ENCODE data around the gene ZPLD1.

ZPLD1 gene

DNA sequence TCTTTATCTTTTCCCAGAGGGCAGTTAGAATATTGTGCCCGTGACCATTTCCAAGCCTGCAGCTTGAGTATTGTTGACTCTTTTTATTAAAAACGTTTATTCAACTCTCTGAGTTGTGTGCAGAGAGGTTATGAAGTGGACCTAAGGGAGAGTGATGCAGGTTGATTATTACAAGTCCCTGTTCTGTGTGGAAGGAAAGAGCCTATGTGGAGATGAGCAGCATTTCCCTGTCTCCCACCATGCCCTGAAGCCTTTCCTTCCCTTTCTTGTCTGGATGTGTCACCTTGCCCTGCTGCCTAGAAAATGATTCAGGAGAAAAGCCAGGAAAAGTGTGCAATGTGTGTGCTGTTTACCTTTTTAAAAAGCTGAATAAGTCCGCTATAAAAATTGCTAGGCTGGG is 19.4 kb downstream of the ZPLD1 start:
- DNase-seq (ENCODE audit: insufficient read length, low spot score) (no peak), FAIRE-seq (no peak)
- TF ChIP-seq PAX5 (IDR thresholded peaks at IDR 0.05; ENCODE audit: insufficient read depth, low read length, severe bottlenecking): no peak
- TF ChIP-seq POLR2A (IDR thresholded peaks at IDR 0.05; ENCODE audit: low read depth, low read length): no peak

DNA sequence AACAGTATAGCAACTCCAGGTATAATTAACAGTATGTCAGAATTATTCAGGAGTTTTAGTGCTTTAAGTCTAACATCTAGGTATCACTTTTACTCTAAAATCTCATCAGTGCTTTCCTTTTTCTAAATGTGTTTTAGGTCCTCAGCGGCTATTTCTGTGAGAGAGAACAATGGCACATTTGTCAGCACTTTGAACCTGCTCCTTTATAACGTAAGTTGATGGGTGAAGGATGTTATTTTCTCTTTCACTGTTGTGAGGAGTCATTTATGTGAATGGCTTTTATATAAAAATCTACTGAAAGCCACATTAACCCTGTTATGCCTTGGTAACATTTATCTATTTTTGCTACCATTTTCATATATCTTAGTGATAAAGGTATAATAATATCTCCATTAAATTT is 22.8 kb downstream of the ZPLD1 start:
- FAIRE-seq: no peak
- TF ChIP-seq POLR2AphosphoS5 (IDR thresholded peaks at IDR 0.05; ENCODE audit: low read depth, low read length) (no peak), POU2F2 (IDR thresholded peaks at IDR 0.05; ENCODE audit: low read depth, low read length) (no peak), SPI1 (IDR thresholded peaks at IDR 0.05; ENCODE audit: low read depth, low read length) (no peak), POLR2A (IDR thresholded peaks at IDR 0.05; ENCODE audit: low read depth, low read length) (no peak), PAX5 (IDR thresholded peaks at IDR 0.05; ENCODE audit: insufficient read depth, low read length, severe bottlenecking) (no peak), TAF1 (IDR thresholded peaks at IDR 0.05; ENCODE audit: low read depth, low read length) (no peak)
- DNase-seq (ENCODE audit: insufficient read length, low spot score): no peak

DNA sequence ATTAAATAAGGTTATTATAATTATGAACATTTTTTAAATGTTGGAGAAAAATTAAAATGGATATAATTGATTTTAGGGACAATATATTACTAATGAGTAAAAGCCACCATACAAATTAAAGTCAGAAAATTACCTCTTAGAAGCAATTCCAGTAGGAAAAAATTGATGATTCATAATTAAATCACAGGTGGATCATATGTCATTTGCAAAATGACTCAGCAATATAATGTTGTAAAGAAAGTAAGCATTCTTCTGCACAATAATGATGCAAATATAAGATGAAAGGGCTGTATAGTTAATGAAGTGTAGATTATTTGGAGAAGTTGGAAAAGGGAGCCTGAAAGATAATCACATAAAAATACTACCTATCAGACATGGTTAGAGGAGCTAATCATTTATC is 25.8 kb downstream of the ZPLD1 start:
- DNase-seq (ENCODE audit: insufficient read length, low spot score) (no peak), FAIRE-seq (no peak)
- TF ChIP-seq PAX5 (IDR thresholded peaks at IDR 0.05; ENCODE audit: insufficient read depth, low read length, severe bottlenecking): no peak
- TF ChIP-seq POLR2A (IDR thresholded peaks at IDR 0.05; ENCODE audit: low read depth, low read length): no peak
- no peak for TF ChIP-seq SPI1 (IDR thresholded peaks at IDR 0.05; ENCODE audit: low read depth, low read length)
- no peak for TF ChIP-seq TAF1 (IDR thresholded peaks at IDR 0.05; ENCODE audit: low read depth, low read length)
- no peak for TF ChIP-seq POU2F2 (IDR thresholded peaks at IDR 0.05; ENCODE audit: low read depth, low read length)
- no peak for TF ChIP-seq POLR2AphosphoS5 (IDR thresholded peaks at IDR 0.05; ENCODE audit: low read depth, low read length)

DNA sequence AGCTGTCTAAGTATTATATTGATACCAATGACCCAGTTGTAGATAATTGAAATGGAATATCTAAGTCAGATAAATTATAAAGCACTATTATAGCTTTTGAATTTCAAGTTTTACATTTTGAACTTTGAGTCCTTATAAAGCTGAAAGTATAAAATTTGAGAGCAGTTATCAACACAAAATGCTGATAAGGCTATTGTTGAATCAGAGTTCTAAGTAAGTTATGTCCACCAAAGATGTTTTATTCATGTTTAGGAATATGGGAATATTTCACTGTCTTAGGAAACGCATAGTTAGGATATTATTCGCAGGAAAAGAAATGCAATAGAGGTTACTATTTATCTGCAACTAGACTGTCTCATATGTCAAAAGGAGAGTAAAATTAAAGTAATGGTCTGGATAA is 29.4 kb downstream of the ZPLD1 start:
- TF ChIP-seq POLR2AphosphoS5 (IDR thresholded peaks at IDR 0.05; ENCODE audit: low read depth, low read length): no peak
- TF ChIP-seq SPI1 (IDR thresholded peaks at IDR 0.05; ENCODE audit: low read depth, low read length): no peak
- TF ChIP-seq POU2F2 (IDR thresholded peaks at IDR 0.05; ENCODE audit: low read depth, low read length): no peak
- no peak for TF ChIP-seq POLR2A (IDR thresholded peaks at IDR 0.05; ENCODE audit: low read depth, low read length)
- TF ChIP-seq TAF1 (IDR thresholded peaks at IDR 0.05; ENCODE audit: low read depth, low read length): no peak
- TF ChIP-seq PAX5 (IDR thresholded peaks at IDR 0.05; ENCODE audit: insufficient read depth, low read length, severe bottlenecking): no peak
- DNase-seq (ENCODE audit: insufficient read length, low spot score): no peak
- no peak for FAIRE-seq

DNA sequence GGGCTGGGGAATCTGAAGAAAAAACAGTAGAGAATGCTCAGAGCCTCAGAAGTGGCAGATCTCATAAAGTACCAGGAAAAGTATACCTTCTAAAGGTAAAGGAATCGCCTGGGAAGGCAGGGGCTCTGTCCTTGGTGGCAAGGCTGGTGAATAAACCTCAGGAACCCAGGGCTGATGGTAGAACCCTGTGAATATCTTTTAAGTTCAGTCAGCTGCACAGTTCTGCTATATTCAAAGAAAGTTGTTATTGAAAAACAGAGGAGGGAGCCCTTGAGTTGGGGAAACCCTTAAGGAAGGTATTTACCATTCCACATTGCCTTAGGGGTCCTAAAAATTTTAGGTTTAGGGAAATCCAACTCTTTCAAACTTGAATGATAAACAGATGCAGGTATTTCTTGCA is 31.2 kb downstream of the ZPLD1 start:
- TF ChIP-seq TAF1 (IDR thresholded peaks at IDR 0.05; ENCODE audit: low read depth, low read length) (no peak), PAX5 (IDR thresholded peaks at IDR 0.05; ENCODE audit: insufficient read depth, low read length, severe bottlenecking) (no peak), POU2F2 (IDR thresholded peaks at IDR 0.05; ENCODE audit: low read depth, low read length) (no peak), SPI1 (IDR thresholded peaks at IDR 0.05; ENCODE audit: low read depth, low read length) (no peak), POLR2A (IDR thresholded peaks at IDR 0.05; ENCODE audit: low read depth, low read length) (no peak), POLR2AphosphoS5 (IDR thresholded peaks at IDR 0.05; ENCODE audit: low read depth, low read length) (no peak)
- FAIRE-seq: no peak
- DNase-seq (ENCODE audit: insufficient read length, low spot score): no peak

DNA sequence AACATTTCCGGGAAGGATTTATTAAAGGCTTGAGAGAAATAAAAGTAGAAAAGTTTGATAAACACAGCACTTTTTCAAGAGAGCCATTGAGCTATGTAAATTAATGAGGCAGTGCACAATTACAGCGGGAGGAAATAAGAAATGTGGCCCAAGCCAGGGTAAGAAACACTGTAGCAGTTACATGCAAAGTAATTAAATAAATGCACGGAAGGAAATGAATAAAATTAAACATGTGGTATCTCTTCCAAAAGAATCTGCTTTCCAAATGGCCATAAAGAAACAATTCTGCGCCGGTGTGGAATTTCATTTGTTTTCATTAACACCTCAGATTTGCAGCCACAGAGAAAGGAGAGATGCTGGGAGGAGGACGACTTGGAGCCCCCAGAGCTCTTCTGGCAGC is 35.3 kb downstream of the ZPLD1 start:
- DNase-seq (ENCODE audit: insufficient read length, low spot score): no peak
- no peak for TF ChIP-seq SPI1 (IDR thresholded peaks at IDR 0.05; ENCODE audit: low read depth, low read length)
- TF ChIP-seq POLR2AphosphoS5 (IDR thresholded peaks at IDR 0.05; ENCODE audit: low read depth, low read length): no peak
- TF ChIP-seq POLR2A (IDR thresholded peaks at IDR 0.05; ENCODE audit: low read depth, low read length): no peak
- no peak for TF ChIP-seq PAX5 (IDR thresholded peaks at IDR 0.05; ENCODE audit: insufficient read depth, low read length, severe bottlenecking)
- no peak for TF ChIP-seq TAF1 (IDR thresholded peaks at IDR 0.05; ENCODE audit: low read depth, low read length)
- no peak for TF ChIP-seq POU2F2 (IDR thresholded peaks at IDR 0.05; ENCODE audit: low read depth, low read length)
- no peak for FAIRE-seq

DNA sequence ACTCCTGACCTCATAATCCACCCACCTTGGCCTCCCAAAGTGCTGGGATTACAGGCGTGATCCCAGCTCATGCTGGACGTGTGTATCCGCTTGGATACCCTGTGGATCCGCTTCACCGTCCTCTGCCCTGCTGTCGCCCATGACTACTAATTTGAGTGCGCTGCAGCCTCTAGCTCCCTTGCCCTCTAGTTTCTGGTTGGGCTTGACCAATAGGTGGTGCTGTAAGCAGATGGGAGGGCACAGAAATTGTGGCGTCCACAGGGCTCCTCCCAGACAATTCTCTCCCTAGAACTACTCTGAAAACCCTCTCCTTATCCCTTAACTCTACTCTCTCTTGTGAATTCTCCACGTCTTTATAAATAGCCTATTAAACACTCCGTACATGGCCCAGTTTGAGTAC is 36.2 kb downstream of the ZPLD1 start:
- DNase-seq (ENCODE audit: insufficient read length, low spot score) (no peak), FAIRE-seq (no peak)
- no peak for TF ChIP-seq POU2F2 (IDR thresholded peaks at IDR 0.05; ENCODE audit: low read depth, low read length)
- no peak for TF ChIP-seq SPI1 (IDR thresholded peaks at IDR 0.05; ENCODE audit: low read depth, low read length)
- TF ChIP-seq PAX5 (IDR thresholded peaks at IDR 0.05; ENCODE audit: insufficient read depth, low read length, severe bottlenecking): no peak

DNA sequence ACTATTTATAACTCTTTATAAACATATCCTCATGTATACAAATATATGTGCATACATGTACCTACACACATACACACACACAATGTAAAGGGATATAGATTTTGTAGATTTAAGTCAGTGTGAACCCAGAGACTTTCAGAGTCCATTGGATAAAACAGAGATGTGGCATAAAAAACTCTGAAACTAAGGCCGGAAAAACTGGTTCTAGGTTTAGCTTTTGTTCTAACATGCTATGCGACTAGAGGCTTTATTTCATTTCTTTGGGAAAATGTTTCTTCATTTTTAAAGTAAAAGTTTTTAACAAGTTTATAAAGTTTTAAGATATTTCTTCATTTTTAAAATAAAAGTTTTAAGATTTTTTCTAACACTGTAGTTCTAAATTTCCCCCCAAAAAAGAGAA is 36.7 kb downstream of the ZPLD1 start:
- no peak for DNase-seq (ENCODE audit: insufficient read length, low spot score)
- TF ChIP-seq POU2F2 (IDR thresholded peaks at IDR 0.05; ENCODE audit: low read depth, low read length) (no peak), SPI1 (IDR thresholded peaks at IDR 0.05; ENCODE audit: low read depth, low read length) (no peak), POLR2A (IDR thresholded peaks at IDR 0.05; ENCODE audit: low read depth, low read length) (no peak)
- no peak for FAIRE-seq

DNA sequence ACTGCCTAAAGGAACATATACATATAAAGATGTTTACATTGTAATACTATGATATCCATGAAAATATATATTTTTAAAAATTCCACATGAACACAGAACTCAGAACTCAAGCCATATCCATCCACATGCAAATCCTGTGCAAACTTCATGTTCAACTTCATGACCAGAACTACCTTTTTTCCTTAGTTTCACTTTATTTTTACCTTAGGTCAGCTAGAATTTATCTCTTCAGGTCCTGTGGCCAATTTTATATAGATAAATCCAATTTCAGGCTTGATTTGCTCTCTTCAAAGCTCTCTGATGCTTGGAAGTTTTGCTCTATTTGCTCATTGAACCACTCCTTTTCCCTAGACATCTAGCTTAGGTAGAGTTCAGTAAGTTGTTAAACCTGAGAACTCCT is 38.8 kb downstream of the ZPLD1 start:
- DNase-seq (ENCODE audit: insufficient read length, low spot score): no peak
- TF ChIP-seq PAX5 (IDR thresholded peaks at IDR 0.05; ENCODE audit: insufficient read depth, low read length, severe bottlenecking): no peak
- no peak for TF ChIP-seq POU2F2 (IDR thresholded peaks at IDR 0.05; ENCODE audit: low read depth, low read length)
- TF ChIP-seq POLR2A (IDR thresholded peaks at IDR 0.05; ENCODE audit: low read depth, low read length): no peak
- TF ChIP-seq POLR2AphosphoS5 (IDR thresholded peaks at IDR 0.05; ENCODE audit: low read depth, low read length): no peak
- TF ChIP-seq TAF1 (IDR thresholded peaks at IDR 0.05; ENCODE audit: low read depth, low read length): no peak
- TF ChIP-seq SPI1 (IDR thresholded peaks at IDR 0.05; ENCODE audit: low read depth, low read length): no peak
- FAIRE-seq: no peak

DNA sequence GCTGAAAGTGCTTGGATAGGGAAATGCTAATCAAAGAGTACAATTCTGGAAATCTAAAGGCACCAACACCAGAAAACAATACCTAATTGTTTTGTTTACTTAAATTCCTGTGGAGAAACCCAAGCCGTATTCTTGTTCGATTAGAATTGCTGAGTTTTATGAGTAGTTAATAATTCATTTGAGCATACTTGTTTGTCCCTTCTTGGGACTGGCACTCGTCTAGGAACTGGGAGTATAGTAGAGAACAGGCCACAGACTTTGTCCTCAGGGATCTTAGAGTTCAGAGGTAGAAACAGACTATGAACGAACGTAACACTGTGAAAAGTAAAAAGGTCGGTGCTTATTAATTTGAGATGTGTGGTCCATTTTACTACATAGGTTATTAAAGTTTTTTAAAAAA is 39.4 kb downstream of the ZPLD1 start:
- no peak for FAIRE-seq
- no peak for TF ChIP-seq SPI1 (IDR thresholded peaks at IDR 0.05; ENCODE audit: low read depth, low read length)
- no peak for TF ChIP-seq POU2F2 (IDR thresholded peaks at IDR 0.05; ENCODE audit: low read depth, low read length)
- no peak for TF ChIP-seq POLR2AphosphoS5 (IDR thresholded peaks at IDR 0.05; ENCODE audit: low read depth, low read length)
- TF ChIP-seq TAF1 (IDR thresholded peaks at IDR 0.05; ENCODE audit: low read depth, low read length): no peak
- TF ChIP-seq PAX5 (IDR thresholded peaks at IDR 0.05; ENCODE audit: insufficient read depth, low read length, severe bottlenecking): no peak
- no peak for TF ChIP-seq POLR2A (IDR thresholded peaks at IDR 0.05; ENCODE audit: low read depth, low read length)
- no peak for DNase-seq (ENCODE audit: insufficient read length, low spot score)
